Neural crest cell (in vitro differentiated cells): ENCODE measurements around the gene FAM227B. TPM values are rescaled to one million over a fixed set of nuclear protein-coding genes. Genes with fewer than 3 reads are reported as not detected.
A peak's percentile ranks its signal among the peaks of the same experiment; 100 is the strongest.

Experiments used
- DNase-seq: peaks from one replicate; pipeline ENCODE4 v3.0.0; 2021; ENCODE audit warnings: low read depth, mixed read lengths, low spot score
- H3K27ac Mint-ChIP-seq: one replicate; pipeline ENCODE4 v1.8.0; 2021; ENCODE audit warnings: mild to moderate bottlenecking, mixed read lengths; ENCODE audit not compliant: unreplicated experiment
- H3K27me3 Mint-ChIP-seq: 2 replicates; pipeline ENCODE4 v1.8.0; 2021; ENCODE audit warnings: low read depth, mild to moderate bottlenecking, mixed read lengths
- H3K36me3 Mint-ChIP-seq: 2 replicates; pipeline ENCODE4 v1.8.0; 2021; ENCODE audit warnings: low read depth, mild to moderate bottlenecking, mixed read lengths
- H3K4me1 Mint-ChIP-seq: 2 replicates; pipeline ENCODE4 v1.8.0; 2021; ENCODE audit warnings: mixed read lengths
- H3K4me3 Mint-ChIP-seq: one replicate; pipeline ENCODE4 v1.8.0; 2021; ENCODE audit warnings: mild to moderate bottlenecking, mixed read lengths
- H3K9me3 Mint-ChIP-seq: 2 replicates; pipeline ENCODE4 v1.8.0; 2021; ENCODE audit warnings: mixed read lengths
- CTCF ChIP-seq: fragments of 200-600 bp; sonication (generic); conservative IDR thresholded peaks from 2 replicates; pipeline ENCODE4 v1.5.0; 2021; ENCODE audit warnings: antibody characterized with exemption, mild to moderate bottlenecking
- total RNA-seq: library from RNA; stranded (reverse); gene quantifications from 2 replicates; pipeline ENCODE4 v1.2.1, GENCODE V29; 2021

Gene FAM227B
- total RNA-seq, 1 donor from 2014 or later: 9.0 TPM

GRCh38 chr15:49625460-49626036 lies 4.9 kb upstream of the FAM227B start:
- H3K4me1 Mint-ChIP-seq: peaks cover 24% of the 10 kb centered on the region
- TF ChIP-seq CTCF: no peak
- no peak for DNase-seq
- no peak overlapping the region for H3K27ac Mint-ChIP-seq
- no peaks in the 10 kb centered on the region for H3K27me3 Mint-ChIP-seq
- H3K36me3 Mint-ChIP-seq: peaks cover 19% of the 10 kb centered on the region
- H3K9me3 Mint-ChIP-seq: no peaks in the 10 kb centered on the region
- no peak overlapping the region for H3K4me3 Mint-ChIP-seq

- DNase-seq: no peak
- no peak for TF ChIP-seq CTCF
- peaks cover 19% of the 10 kb centered on the region for H3K36me3 Mint-ChIP-seq
- no peaks in the 10 kb centered on the region for H3K9me3 Mint-ChIP-seq
- H3K4me1 Mint-ChIP-seq: peaks cover 36% of the 10 kb centered on the region
- H3K4me3 Mint-ChIP-seq: no peak overlapping the region
- no peak overlapping the region for H3K27ac Mint-ChIP-seq
- no peaks in the 10 kb centered on the region for H3K27me3 Mint-ChIP-seq
These were observed 3.4 kb upstream of the FAM227B start for GRCh38 chr15:49624056-49624455.

GRCh38 chr15:49622561-49622960 lies 1.9 kb upstream of the FAM227B start:
- H3K27ac Mint-ChIP-seq: no peak overlapping the region
- no peaks in the 10 kb centered on the region for H3K9me3 Mint-ChIP-seq
- peaks cover 45% of the 10 kb centered on the region for H3K4me1 Mint-ChIP-seq
- H3K36me3 Mint-ChIP-seq: peaks cover 22% of the 10 kb centered on the region
- no peak for TF ChIP-seq CTCF
- peak overlapping the region; percentile 79 for H3K4me3 Mint-ChIP-seq
- no peak for DNase-seq
- H3K27me3 Mint-ChIP-seq: no peaks in the 10 kb centered on the region

- Mint-ChIP-seq H3K27me3 (no peaks in the 10 kb centered on the region), H3K36me3 (peaks cover 22% of the 10 kb centered on the region), H3K27ac (no peak overlapping the region), H3K4me3 (peak overlapping the region; percentile 96), H3K9me3 (no peaks in the 10 kb centered on the region), H3K4me1 (peaks cover 45% of the 10 kb centered on the region)
- no peak for TF ChIP-seq CTCF
- no peak for DNase-seq
These were observed 1.3 kb upstream of the FAM227B start for GRCh38 chr15:49621887-49622286.

- Mint-ChIP-seq H3K9me3 (no peaks in the 10 kb centered on the region), H3K4me1 (peaks cover 45% of the 10 kb centered on the region), H3K36me3 (peaks cover 22% of the 10 kb centered on the region), H3K27me3 (no peaks in the 10 kb centered on the region), H3K4me3 (peak overlapping the region; percentile 96), H3K27ac (peak overlapping the region; percentile 41)
- no peak for TF ChIP-seq CTCF
- no peak for DNase-seq
These were observed 788 bp upstream of the FAM227B start for GRCh38 chr15:49621401-49621811.
